ENCODE measurements around the gene CTRB1. TPM values are rescaled to one million over a fixed set of nuclear protein-coding genes. Genes with fewer than 3 reads are reported as not detected.

Gene CTRB1
- total and polyA plus RNA-seq, 2 of the 8 experiments (the other 6 are each of a cell fraction or from before 2014, with no cell fraction given), result not detected

GRCh38 chr16:75226550-75227360 is 8.0 kb downstream of the CTRB1 start:
- H2BK5ac ChIP-seq (ENCODE audit: low read depth, low read length), result no peak overlapping the region
- ChIA-PET POLR2A (ENCODE audit: partially characterized antibody) (interaction anchor here (0.6 to 22.7 kb wide), 15 partner anchors 9 to 207 kb away, joined by 3 to 375 read pairs (median 4); partner anchors contain the start of genes BCAR1 and CTRB2), CTCF (ENCODE audit: partially characterized antibody) (interaction anchor here (1.0 to 3.0 kb wide), 4 partner anchors 12 to 24 kb away, joined by 4 to 10 read pairs (median 6); partner anchors contain the start of gene CTRB2)
- H3K79me1 ChIP-seq (ENCODE audit: low read depth, low read length), result no peaks in the 10 kb centered on the region
- H3K36me3 ChIP-seq (ENCODE audit: control insufficient read depth in 2 of 4, insufficient read depth in 4 of 4, low read length in 3 of 4), result peaks cover 4 to 15% (median 8%) of the 10 kb centered on the region in 4 experiments; a peak in 5 of 8 replicates
- no peak overlapping the region for H3K4me3 ChIP-seq (ENCODE audit: extremely low read depth in 1 of 4, insufficient read depth in 2 of 4, low read depth in 3 of 4, low read length in 4 of 4)
- H3K56ac ChIP-seq (replicated peaks; ENCODE audit: insufficient read length, low read depth, low read length), result no peak overlapping the region
- no peak overlapping the region for H3K4ac ChIP-seq (replicated peaks; ENCODE audit: insufficient read length, low read depth, low read length)
- peak overlapping the region; percentile 60; the same call in 1 of the 2 replicates for H2BK12ac ChIP-seq (ENCODE audit: low read depth, low read length)
- no peak overlapping the region for H3K23ac ChIP-seq (ENCODE audit: insufficient read length)
- H4K8ac ChIP-seq (ENCODE audit: extremely low read depth, insufficient read depth, low read length), result peak overlapping the region; percentile 57; the same call in 1 of the 2 replicates
- no peak overlapping the region for H2BK120ac ChIP-seq (replicated peaks; ENCODE audit: low read depth, low read length)
- H3K9ac ChIP-seq (replicated peaks in 1 of 4; ENCODE audit: extremely low read depth in 1 of 4, low read depth in 3 of 4, low read length in 3 of 4), result peak overlapping the region in 1 of 4 experiments; percentile 0; a peak in 1 of 7 replicates
- no peaks in the 10 kb centered on the region for H3K23me2 ChIP-seq (ENCODE audit: low read depth, low read length)
- DNase-seq (ENCODE audit: low read depth in 1 of 2, low spot score in 2 of 2) (no peak), FAIRE-seq (no peak)
- no peak overlapping the region for H4K5ac ChIP-seq (ENCODE audit: insufficient read length, low read depth, low read length)
- no peak overlapping the region for H3K4me2 ChIP-seq (ENCODE audit: insufficient read depth in 1 of 2, low read depth in 2 of 2, low read length in 2 of 2)
- no peak overlapping the region for H3K14ac ChIP-seq (ENCODE audit: insufficient read length)
- H3K18ac ChIP-seq (ENCODE audit: extremely low read depth, low read length), result no peak overlapping the region
- H3K79me2 ChIP-seq (ENCODE audit: control insufficient read depth in 1 of 2, insufficient read depth in 2 of 2, low read length in 2 of 2), result no peaks in the 10 kb centered on the region
- H3K9me3 ChIP-seq (ENCODE audit: insufficient read depth in 2 of 2, low read depth in 1 of 2, low read length in 1 of 2), result no peaks in the 10 kb centered on the region
- H3K27me3 ChIP-seq (replicated peaks in 1 of 4; ENCODE audit: control insufficient read depth in 3 of 4, extremely low read depth in 1 of 4, insufficient read depth in 3 of 4, low read length in 3 of 4), result no peaks in the 10 kb centered on the region
- H3K27ac ChIP-seq (ENCODE audit: low read depth, low read length), result no peak overlapping the region
- H2BK15ac ChIP-seq (ENCODE audit: low read length), result no peak overlapping the region
- peaks cover 0 to 4% (median 0%) of the 10 kb centered on the region in 4 experiments; a peak in 1 of 7 replicates for H3K4me1 ChIP-seq (replicated peaks in 1 of 4; ENCODE audit: control insufficient read depth in 3 of 4, insufficient read depth in 4 of 4, low read length in 3 of 4)
- WGBS, 2 experiments (ENCODE audit: extremely low coverage in 1 of 2, insufficient coverage in 1 of 2, insufficient read length in 1 of 2, insufficient replicate concordance in 2 of 2, low coverage in 1 of 2, low lambda C conversion rate in 2 of 2, missing lambda C conversion rate in 1 of 2), result 91% methylated on average over 10 of the region's 22 CpGs; no CpG with 5 or more reads in 1 of the 2 experiments
- no peak overlapping the region for H2AFZ ChIP-seq (ENCODE audit: low read length)
- H4K91ac ChIP-seq (replicated peaks; ENCODE audit: insufficient read length, low read length), result no peak overlapping the region
- H2AK5ac ChIP-seq (ENCODE audit: low read depth, low read length), result no peak overlapping the region
- H2BK20ac ChIP-seq (ENCODE audit: low read length), result no peak overlapping the region
- H4K20me1 ChIP-seq (replicated peaks in 1 of 2; ENCODE audit: control insufficient read depth in 1 of 2, insufficient read depth in 2 of 2, low read length in 2 of 2), result peaks cover 3 to 11% of the 10 kb centered on the region in 2 experiments
- TF ChIP-seq RBBP5 (IDR thresholded peaks at IDR 0.05; ENCODE audit: borderline replicate concordance, low read depth, low read length) (no peak), POLR2AphosphoS5 (IDR thresholded peaks at IDR 0.05; ENCODE audit: low read depth, low read length) (peak; percentile 60; the same call in 1 of the 2 replicates), RAD21 (IDR thresholded peaks at IDR 0.05 in 1 of 2, conservative IDR thresholded peaks at IDR 0.05 in 1 of 2; ENCODE audit: low read depth in 2 of 2, low read length in 2 of 2) (peak; percentile 7; a peak in 1 of 4 replicates), NRF1 (IDR thresholded peaks at IDR 0.05; ENCODE audit: low read depth, low read length) (no peak), RFX5 (IDR thresholded peaks at IDR 0.05; ENCODE audit: borderline replicate concordance, low read depth, low read length) (no peak)
